CD4-positive, alpha-beta T cell treated with Interleukin-21 for 1 hour (primary cell): ENCODE results near the gene DGCR8.
A peak's percentile ranks its signal among the peaks of the same experiment; 100 is the strongest.

Source experiments
- DNase-seq: peaks from one replicate; pipeline ENCODE4 v3.0.0-alpha.2; 2020

Gene DGCR8

DNA sequence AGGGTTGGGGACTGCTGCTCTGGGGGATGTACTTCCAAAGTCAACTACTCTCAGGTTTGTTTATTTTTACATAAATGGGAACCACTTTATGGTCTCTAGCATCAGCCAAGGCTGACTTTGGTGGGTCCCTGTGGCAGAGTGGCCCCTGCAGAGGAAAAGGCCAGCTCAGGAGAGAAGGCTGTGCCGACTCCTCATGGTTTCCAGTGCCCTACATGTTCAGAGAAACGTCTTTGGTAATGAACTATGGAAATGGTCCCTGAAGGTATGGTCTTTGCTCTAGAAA is 48.5 kb downstream of the DGCR8 start:
- DNase-seq: no peak

GRCh38 chr22:20128902-20129746 is 49.1 kb downstream of the DGCR8 start:
- peak; percentile 66 for DNase-seq

- DNase-seq: no peak
These were observed 49.6 kb downstream of the DGCR8 start for GRCh38 chr22:20129747-20130014.

- peak; percentile 19 for DNase-seq
These were observed 50.3 kb downstream of the DGCR8 start for GRCh38 chr22:20130319-20130718.

GRCh38 chr22:20130731-20131596 is 50.9 kb downstream of the DGCR8 start:
- DNase-seq: peak; percentile 82

GRCh38 chr22:20131597-20131858 is 51.5 kb downstream of the DGCR8 start, which contains the start of gene ZDHHC8:
TSS of gene ZDHHC8 (plus strand) at chr22:20131804. CDS start at chr22:20131948, 144 bp downstream.
- peak; percentile 47 for DNase-seq

- DNase-seq: no peak
These were observed 52.0 kb downstream of the DGCR8 start for GRCh38 chr22:20131859-20132685.

- no peak for DNase-seq
These were observed 52.7 kb downstream of the DGCR8 start for GRCh38 chr22:20132686-20133246.

- DNase-seq: no peak
These were observed 54.0 kb downstream of the DGCR8 start for GRCh38 chr22:20133930-20134549.

DNA sequence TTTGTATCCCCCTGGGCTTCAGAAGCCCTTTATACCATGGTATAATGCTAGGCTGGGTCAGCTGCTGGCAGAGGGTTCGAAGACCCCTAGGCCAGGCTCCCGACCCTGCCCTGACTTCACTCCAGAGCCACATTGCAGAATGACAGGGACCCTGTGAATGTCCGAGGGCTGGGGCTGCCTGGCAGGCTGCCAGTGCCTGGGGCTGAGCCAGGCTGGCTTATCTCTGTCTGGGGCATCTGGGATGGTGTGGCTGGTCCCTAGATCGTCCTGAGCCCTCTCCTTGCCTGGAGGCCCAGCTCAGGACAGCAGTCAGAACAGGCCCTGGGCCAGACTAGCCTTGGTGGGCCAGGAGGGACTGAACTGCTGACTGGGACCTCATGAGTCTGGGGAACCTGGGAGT is 55.2 kb downstream of the DGCR8 start:
- no peak for DNase-seq

DNA sequence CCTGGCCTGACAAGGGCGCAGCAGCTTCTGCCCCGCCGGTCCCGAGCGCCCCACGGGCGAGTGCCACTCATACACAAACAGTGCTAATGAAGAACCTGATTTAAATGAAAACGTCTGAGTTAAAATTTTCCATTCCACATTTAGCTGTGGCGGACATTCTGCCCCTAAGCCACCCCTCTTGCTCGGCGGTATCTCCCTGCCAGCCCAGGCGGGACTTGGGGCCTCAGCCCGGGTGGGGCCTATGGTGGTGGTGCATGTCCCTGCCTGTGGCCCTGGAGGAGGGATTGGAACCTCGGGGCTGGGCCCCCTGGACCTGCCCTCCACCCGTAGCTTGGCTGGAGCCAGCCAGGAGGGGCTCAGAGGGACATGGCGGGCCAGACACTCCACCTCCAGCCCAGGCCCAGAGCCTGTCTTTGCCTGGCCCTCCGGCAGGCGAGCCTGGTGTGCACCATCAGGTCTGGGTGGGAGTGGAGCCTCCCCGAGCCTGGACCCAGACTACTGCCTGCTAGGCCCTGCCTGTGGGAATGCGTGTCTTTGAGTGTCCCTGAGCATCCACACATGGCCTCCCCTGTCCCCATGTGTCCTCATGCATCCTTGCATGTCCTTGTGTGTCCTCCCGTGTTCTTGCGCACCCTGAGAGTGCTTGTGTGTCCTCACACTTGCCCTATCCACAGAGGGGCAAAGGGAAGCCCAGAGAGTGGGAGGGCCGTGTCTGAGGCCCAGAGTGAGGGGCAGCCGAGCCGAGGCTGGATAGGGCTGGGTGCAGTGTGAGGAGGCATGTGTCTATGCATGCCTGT is 56.0 kb downstream of the DGCR8 start:
- no peak for DNase-seq

DNA sequence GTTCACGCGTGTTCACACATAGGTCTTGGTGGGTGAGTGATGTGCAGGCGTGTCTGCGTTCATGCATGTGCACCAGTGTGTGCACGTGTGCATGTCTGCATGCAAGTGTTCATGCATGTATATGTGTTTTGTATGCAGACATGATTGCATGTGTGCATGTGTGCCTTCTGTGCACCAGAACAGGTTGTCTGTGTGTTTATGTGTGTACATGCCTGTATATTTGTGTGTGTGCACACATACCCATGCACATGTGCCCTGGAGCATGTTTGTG is 56.5 kb downstream of the DGCR8 start:
- DNase-seq: no peak

DNA sequence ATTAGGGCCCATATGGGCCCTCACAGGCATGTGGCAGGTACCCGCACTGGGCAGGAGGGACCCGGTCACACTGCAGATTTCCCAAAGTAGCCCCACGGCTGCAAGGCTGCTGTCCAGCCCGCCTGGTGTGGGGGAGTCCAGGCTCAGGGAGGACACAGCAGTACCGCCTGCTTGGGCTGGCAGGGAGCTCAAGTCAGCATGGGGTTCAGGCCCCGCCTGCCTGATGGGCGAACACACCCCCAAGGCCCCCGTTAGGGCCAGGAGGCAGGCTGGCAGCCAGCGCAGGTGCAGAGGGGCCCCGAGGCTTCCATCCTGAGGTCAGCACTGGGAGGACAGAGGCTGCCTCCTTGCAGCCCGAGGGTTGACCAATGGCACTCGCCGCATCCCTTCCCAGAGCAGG is 57.1 kb downstream of the DGCR8 start:
- no peak for DNase-seq

DNA sequence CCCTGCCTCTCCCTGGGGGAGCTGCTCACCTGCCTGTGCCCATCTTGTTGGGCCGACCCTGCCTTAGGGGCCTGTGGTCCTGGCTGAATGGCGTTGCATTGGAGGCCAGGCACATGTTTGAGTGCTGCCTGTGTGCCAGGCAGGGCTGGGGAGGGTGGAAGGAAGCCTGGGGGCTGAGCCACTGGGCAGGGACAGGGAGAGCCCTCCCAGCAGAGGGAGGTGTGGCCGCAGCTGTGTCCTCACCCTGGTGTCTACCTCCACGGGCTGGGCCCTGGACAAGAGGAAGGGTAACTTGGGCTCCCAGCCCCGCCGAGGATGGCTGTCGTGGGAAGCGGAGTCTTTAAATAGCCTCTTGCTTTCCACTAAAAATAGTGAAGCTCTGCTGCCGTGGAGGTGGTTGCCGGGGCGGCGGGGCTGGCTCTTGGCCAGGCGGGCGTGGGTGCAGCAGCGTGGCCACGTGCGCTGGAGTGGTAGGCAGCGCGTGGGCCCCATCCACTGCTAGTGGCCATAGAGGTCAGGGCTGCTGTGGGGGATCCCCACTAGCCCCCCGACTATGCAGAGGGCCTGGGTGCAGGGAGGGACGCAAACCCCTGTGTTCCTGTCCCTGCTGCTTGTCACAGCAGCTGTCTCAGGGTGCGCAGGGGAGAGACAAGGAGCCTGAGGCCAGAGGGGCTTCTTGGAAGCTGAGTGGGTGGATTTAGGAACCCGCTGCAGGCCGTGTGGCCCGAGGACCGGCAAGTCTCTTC is 57.8 kb downstream of the DGCR8 start:
- no peak for DNase-seq

DNA sequence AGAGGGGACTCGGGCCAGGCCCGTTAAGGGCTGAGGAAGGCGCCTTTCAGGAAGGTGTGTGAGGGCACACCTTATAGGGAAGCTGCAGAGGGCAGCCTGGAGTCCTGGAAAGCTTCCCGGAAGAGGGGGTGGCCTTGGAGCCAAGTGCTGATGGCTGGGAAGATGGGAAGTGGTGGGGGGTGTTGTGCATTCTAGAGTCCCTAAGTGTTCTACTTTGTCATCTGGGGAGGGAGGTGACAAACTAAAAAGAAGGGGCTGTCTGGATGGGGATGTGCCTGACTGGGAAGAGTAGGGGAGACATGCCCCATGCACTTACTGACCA is 58.3 kb downstream of the DGCR8 start:
- DNase-seq: no peak

DNA sequence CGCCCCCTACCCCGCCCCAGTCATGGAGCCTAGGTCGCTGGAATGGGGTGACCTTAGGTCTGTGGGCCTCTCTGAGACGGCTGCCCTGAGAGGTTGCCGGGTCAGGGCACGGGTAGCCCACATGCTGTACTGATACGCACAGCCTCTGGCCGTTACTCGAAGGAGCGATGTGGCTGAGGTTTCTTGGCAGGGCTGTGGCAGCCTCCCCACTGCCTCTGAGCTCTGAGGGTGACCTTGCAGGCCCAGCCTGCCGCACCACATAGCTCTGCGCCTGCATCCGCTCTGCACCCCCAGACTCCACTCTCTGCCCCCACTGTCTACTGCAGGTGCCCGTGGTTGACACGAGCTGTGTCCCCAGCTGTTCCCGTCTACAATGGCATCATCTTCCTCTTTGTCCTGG is 58.8 kb downstream of the DGCR8 start:
- DNase-seq: no peak

- DNase-seq: no peak
These were observed 59.5 kb downstream of the DGCR8 start for GRCh38 chr22:20139391-20140106.

- DNase-seq: no peak
These were observed 60.0 kb downstream of the DGCR8 start for GRCh38 chr22:20140107-20140445.

DNA sequence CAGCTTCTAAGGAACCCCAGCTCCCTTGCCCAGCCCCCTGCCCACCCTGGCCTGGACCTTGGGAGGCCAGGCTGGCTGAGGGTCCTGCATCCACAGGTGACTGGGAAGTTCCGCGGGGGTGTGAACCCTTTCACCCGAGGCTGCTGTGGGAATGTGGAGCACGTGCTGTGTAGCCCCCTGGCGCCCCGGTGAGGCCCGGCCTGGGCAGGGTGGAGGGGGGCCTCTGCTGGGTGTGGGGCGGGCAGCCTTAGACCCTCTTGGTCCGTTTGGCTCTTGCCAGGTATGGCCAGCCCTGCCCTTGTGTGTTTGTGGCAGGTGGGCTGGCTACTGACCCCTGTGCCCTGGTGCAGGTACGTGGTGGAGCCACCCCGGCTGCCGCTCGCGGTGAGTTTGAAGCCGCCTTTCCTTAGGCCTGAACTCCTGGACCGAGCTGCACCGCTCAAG is 60.5 kb downstream of the DGCR8 start:
- DNase-seq: no peak

- no peak for DNase-seq
These were observed 61.4 kb downstream of the DGCR8 start for GRCh38 chr22:20141186-20142077.
